Measurements from ENCODE around the gene KRT34.
"Not testable (repeated sequence)": the region's sequence is repeated elsewhere in the genome, so short reads cannot be mapped to it uniquely, and the experiment has no call there.

The KRT34 gene

DNA sequence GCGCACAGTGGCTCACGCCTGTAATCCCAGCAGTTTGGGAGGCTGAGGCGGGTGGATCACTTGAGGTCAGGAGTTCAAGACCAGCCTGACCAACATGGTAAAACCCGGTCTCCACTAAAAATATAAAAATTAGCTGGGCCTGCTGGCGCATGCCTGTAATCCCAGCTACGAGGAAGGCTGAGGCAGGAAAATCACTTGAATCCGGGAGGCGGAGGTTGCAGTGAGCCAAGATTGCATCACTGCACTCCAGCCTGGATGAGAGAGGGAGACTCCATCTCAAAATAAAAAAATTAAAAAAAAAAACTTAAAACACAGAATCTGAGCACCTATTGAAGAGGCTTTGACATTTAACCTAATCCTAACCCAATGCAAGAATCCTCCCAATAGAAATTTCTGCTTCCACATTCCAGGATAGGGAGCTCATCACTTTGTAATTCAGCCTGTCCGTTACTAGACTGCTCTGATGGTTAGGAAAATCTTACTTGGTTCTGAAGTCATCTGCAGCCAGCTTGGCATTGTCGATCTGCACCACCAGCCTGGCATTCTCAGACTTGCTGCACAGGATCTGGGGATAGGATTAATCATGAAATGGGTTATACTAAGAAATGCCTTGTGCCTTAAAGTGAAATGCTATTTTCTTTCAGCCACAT, 14.6 kb downstream of the KRT34 start:
- DNase-seq (ENCODE audit: low read depth in 2 of 2), result no peak

- DNase-seq (ENCODE audit: low read depth in 2 of 2), result no peak
Measured at GRCh38 chr17:41366070-41366469, 16.0 kb downstream of the KRT34 start.

DNA sequence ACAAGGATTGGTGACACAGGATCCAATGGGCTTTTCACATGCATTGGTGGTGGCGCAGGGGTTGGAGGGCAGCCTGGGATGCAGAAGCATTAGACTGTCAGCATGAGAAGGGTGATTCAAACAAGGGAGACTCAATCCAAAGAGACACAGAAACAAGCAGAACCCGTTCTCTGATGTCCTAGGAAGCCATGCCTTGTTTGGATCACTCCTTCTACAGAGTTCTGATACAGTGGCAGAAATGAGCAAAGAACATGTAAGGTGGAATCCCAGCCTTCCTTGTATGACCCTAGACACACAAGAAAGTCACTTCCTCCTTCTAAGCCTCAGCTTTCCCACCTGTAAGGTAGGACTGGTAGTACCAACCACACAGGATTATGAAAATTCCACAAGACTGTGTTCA, 18.2 kb downstream of the KRT34 start:
- DNase-seq (ENCODE audit: low read depth in 2 of 2), result no peak

DNA sequence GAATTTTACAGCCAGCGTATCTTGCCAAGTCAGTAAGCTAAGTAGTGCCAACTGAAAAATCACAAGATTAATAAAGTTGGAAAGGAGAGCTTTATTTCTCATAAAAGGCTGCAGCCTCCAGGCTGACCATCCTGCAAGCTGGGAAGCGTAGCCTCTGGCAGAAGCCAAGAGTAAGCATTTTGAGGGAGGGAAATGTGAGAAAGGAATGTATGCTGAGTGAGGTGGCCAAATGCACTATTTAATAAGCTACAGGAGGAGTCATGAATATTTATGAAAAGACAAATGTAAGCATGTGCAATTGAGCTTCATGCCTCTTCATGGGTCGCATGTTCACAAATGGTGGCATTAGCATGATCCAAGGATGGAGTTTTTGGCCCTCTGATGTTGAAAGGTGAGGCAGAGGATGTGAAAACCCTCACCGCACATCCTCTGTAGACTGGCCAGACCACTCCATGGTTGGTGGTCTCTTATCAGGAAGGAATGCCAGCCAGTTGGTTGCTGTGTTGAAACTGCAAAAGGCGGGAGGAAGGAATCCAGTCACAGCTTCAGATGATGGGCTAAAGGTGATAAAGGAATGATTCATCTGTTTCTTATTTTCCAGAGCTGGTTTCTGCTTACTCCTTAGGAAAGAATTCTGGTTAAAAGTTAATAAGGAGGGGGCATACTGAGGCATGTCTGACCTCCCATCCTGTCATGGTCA, 21.7 kb downstream of the KRT34 start:
- DNase-seq (ENCODE audit: low read depth in 2 of 2), result no peak

DNA sequence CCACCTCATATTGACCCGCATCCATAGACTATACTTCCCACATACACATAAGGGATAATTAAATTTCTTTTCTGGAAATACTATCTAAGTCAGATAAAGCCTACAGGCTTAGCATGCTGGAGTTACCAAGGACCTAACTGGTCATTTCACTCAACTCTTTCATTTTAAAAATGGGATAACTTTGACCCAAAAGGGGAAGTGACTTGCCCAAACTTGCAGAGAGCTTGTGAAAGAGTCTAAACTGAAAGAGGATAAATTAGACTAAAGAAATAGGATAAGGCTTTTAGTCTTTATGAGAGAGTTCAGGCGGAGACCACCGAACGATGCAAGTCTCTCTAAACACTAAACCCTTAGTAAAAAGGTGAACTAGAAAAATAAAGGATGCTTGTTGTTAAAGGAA, 27.6 kb downstream of the KRT34 start:
- DNase-seq (ENCODE audit: low read depth in 2 of 2), result no peak

GRCh38 chr17:41352597-41353366, 29.3 kb downstream of the KRT34 start:
- DNase-seq (ENCODE audit: low read depth in 2 of 2), result no peak

- no peak for DNase-seq (ENCODE audit: low read depth in 2 of 2)
Measured at GRCh38 chr17:41351177-41351576, 30.9 kb downstream of the KRT34 start.

DNA sequence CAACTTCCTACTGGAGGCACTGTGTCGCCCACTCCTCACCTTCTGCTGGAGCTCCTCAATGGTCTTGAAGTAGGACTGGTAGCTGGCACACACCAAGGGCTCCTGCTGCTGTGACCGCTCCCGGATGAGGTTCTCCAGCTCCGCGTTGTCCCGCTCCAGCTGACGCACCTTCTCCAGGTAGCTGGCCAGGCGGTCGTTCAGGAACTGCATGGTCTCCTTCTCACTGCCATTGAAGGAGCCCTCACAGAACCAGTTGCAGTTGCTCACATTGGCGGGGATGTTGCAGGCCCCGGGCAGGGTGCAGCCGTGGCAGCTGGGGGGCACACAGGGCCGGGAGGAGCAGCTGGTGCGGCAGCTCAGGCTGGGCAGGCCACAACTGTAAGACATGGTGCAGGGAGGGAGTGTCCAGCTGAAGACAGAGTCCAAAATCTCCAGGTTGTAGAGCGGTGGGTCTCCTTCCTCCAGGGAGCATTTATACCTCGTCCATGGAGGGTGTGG, 31.7 kb downstream of the KRT34 start, which contains the start of gene KRT33A:
Gene KRT33A, minus strand, starts transcription at position 448 of the 498 bp plus-strand sequence. Its CDS starts 61 bp downstream, at position 387.
- not testable (repeated sequence) for DNase-seq (ENCODE audit: low read depth in 2 of 2)

- no peak for DNase-seq (ENCODE audit: low read depth in 2 of 2)
Measured at GRCh38 chr17:41347869-41348760, 34.0 kb downstream of the KRT34 start.

- DNase-seq (ENCODE audit: low read depth in 2 of 2), result not testable (repeated sequence)
Measured at GRCh38 chr17:41346421-41346820, 35.7 kb downstream of the KRT34 start.

- DNase-seq (ENCODE audit: low read depth in 2 of 2), result no peak
Measured at GRCh38 chr17:41345992-41346391, 36.1 kb downstream of the KRT34 start.

DNA sequence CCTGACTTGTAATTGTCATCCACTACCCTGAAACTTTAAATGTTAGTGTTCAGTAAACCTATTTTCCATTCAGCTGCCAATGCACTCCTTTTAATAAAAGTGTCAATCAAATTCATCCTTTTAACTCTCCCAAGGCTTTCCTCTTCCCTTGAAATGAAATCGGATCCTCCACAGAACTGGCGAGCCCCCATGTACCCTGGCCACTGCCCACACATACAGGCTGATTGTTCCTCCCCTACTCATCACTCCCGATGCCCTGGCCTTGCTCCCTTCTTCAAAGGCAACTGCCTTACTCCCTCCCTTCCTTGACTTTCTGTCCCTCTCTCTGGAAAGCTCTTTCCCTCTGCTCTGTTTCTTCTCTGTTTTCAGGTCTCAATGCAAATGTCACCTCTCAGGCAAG, 39.1 kb downstream of the KRT34 start:
- DNase-seq (ENCODE audit: low read depth in 2 of 2), result no peak

DNA sequence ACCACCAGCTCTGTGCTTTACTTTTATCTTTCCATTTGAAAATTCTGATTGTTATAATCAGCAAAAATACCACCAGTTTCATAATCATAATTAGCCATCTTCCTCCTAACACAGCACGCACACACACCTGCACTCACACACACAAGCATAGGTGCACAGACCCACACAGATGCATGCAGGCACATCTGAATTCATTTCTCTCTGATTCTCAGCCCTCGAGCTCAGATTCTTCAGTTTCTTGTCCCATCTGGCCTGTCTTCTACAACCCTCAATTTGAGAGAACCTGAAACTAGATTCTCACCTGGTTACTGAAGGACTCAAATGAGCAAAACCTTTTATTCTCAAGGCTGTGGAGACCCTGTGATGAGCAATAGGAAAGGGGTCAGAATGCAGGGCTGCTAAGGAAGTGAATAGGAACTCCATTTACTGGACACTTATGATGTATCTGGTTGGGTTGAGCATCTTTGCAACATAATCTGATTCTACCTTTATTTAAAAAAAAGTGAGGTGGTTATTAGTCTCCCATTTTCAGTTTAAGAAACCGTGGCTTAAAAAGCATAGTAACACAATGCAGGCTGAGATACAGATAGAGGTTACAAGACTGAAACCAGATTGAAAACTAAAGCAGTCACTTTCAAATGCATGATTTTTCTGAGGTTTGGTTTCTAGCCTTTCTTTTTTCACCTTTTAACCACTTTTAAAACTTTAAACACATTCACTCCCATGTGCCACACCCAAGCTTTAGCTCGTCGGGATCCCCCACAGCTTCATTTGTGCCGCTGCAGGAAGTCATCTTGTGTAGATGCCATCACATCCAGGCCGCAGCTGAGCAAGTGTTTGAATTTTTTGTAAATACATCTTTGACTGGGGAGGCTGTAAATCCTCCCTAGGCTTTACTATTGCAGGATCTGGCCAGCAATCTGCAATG, 40.9 kb downstream of the KRT34 start:
- peak in 1 of 2 experiments; percentile 30 for DNase-seq (ENCODE audit: low read depth in 2 of 2)

- DNase-seq (ENCODE audit: low read depth in 2 of 2), result no peak
Measured at GRCh38 chr17:41340494-41340893, 41.6 kb downstream of the KRT34 start.

DNA sequence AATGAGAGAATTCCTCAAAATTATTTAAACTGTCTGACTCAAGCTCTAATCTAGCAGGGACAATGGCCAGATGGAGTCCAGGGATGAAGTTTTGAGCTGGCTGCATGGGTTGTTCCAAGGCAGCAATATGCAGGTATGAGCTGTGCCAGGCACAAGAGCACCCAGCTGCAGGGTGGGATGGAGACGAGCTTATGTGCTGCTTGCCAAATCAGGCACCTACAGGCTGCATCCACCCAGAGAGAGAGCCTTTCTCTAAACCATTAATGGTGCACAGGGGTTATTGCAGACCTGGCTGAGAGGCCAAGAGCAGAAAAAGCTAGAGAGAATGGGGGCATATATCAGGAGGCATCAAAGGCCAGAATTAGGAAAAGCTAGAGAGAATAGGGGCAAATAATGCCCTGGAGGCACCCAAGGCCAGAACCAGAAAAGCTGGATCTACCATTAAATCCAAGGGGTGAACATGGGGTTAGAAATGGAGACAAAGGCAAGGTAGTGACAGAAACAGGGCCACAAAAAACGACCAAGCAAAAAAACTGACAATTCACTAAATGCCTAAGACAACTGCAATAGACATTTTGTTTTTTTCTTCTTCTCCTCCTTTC, 42.4 kb downstream of the KRT34 start:
- no peak for DNase-seq (ENCODE audit: low read depth in 2 of 2)

- DNase-seq (ENCODE audit: low read depth in 2 of 2), result no peak
Measured at GRCh38 chr17:41338961-41339485, 43.1 kb downstream of the KRT34 start.

DNA sequence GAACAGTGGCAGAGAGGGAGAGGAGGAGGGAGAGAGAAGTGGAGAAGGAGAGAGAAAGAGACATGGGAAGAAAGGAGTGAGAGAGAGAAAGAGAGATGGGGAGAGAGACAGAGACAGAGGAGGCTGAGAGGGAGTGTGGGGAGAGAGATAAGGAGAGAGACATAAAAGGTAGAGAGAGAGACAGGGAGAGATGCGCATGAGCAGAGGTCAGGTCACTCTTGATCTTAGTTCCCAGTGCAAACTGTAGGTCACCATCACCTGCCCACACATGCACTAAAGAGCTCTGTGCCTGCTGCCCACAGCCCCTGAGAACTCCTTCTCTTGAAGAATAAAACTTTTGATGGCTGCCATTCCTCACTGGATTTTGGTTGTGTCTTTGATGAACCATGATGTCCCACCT, 46.4 kb downstream of the KRT34 start:
- no peak for DNase-seq (ENCODE audit: low read depth in 2 of 2)

- DNase-seq (ENCODE audit: low read depth in 2 of 2), result no peak
Measured at GRCh38 chr17:41334385-41335305, 47.5 kb downstream of the KRT34 start.

DNA sequence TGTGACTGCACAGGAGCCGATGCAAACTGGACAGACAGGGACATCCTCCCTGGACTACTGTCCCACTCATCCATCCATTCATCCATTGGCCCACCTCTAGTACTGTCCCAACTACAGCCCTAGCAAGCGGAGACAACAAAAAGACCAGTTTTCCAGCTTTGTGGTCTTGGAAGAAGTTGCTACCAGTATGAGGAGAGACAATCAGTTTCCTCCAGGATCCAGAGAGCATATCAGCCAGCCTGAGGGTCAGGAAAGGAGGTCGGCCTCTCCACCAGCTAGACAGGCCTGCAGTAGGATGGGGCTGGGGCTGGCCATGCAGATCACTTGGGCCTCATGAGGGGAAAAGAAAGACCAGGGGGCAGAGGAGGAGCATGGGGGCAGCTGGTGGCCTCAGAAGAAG, 48.3 kb downstream of the KRT34 start:
- no peak for DNase-seq (ENCODE audit: low read depth in 2 of 2)

Data from stimulated activated CD4-positive, alpha-beta T cell treated with anti-CD3 and anti-CD28 coated beads, Interleukin-12 subunit alpha, Interleukin-12 subunit beta, amount 100 ng/mL, for 24 hours (primary cell).